ENCODE results near the gene EFCAB8.

The EFCAB8 gene

GRCh38 chr20:32975698-32976674, 117.3 kb downstream of the EFCAB8 start:
- H3K4me3 ChIP-seq (ENCODE audit: low read depth, low read length), result no peak overlapping the region
- DNase-seq (ENCODE audit: low read depth), result no peak
- no peak for TF ChIP-seq CTCF (IDR thresholded peaks at IDR 0.05; ENCODE audit: control insufficient read depth, extremely low read depth, insufficient read depth)

- no peak for TF ChIP-seq CTCF (IDR thresholded peaks at IDR 0.05; ENCODE audit: control insufficient read depth, extremely low read depth, insufficient read depth)
- no peak overlapping the region for H3K4me3 ChIP-seq (ENCODE audit: low read depth, low read length)
- no peak for DNase-seq (ENCODE audit: low read depth)
Measured at GRCh38 chr20:32976746-32977145, 118.0 kb downstream of the EFCAB8 start.

- no peak for DNase-seq (ENCODE audit: low read depth)
- TF ChIP-seq CTCF (IDR thresholded peaks at IDR 0.05; ENCODE audit: control insufficient read depth, extremely low read depth, insufficient read depth), result no peak
- H3K4me3 ChIP-seq (ENCODE audit: low read depth, low read length), result no peak overlapping the region
Measured at GRCh38 chr20:32977281-32978008, 118.7 kb downstream of the EFCAB8 start.

- TF ChIP-seq CTCF (IDR thresholded peaks at IDR 0.05; ENCODE audit: control insufficient read depth, extremely low read depth, insufficient read depth), result no peak
- no peak overlapping the region for H3K4me3 ChIP-seq (ENCODE audit: low read depth, low read length)
- no peak for DNase-seq (ENCODE audit: low read depth)
Measured at GRCh38 chr20:32978009-32978335, 119.2 kb downstream of the EFCAB8 start.

- DNase-seq (ENCODE audit: low read depth), result no peak
- no peak for TF ChIP-seq CTCF (IDR thresholded peaks at IDR 0.05; ENCODE audit: control insufficient read depth, extremely low read depth, insufficient read depth)
- no peak overlapping the region for H3K4me3 ChIP-seq (ENCODE audit: low read depth, low read length)
Measured at GRCh38 chr20:32979201-32979998, 120.7 kb downstream of the EFCAB8 start.

- no peak for TF ChIP-seq CTCF (IDR thresholded peaks at IDR 0.05; ENCODE audit: control insufficient read depth, extremely low read depth, insufficient read depth)
- no peak for DNase-seq (ENCODE audit: low read depth)
- H3K4me3 ChIP-seq (ENCODE audit: low read depth, low read length), result no peak overlapping the region
Measured at GRCh38 chr20:32980131-32980941, 121.6 kb downstream of the EFCAB8 start.

Data from LNCaP clone FGC (cell line).